GM18873 (cell line): ENCODE data around the gene ANKRD44.
"Not testable (repeated sequence)": the region's sequence is repeated elsewhere in the genome, so short reads cannot be mapped to it uniquely, and the experiment has no call there.

Experiments used
- ATAC-seq: cut with Tn5 transposase; IDR thresholded peaks from one replicate; pipeline ENCODE4 v1.9.1; 2021; ENCODE audit warnings: mild to moderate bottlenecking, moderate library complexity, moderate number of reproducible peaks; ENCODE audit not compliant: unreplicated experiment, low FRiP score

ANKRD44 gene

GRCh38 chr2:197294260-197294659 lies 16.3 kb downstream of the ANKRD44 start:
- peak; percentile 17 for ATAC-seq

GRCh38 chr2:197293252-197294007 lies 17.1 kb downstream of the ANKRD44 start:
- peak; percentile 36 for ATAC-seq

- ATAC-seq, result no peak
Measured at GRCh38 chr2:197292619-197293018, 18.0 kb downstream of the ANKRD44 start.

- ATAC-seq, result not testable (repeated sequence)
Measured at GRCh38 chr2:197287596-197287932, 23.0 kb downstream of the ANKRD44 start.

GRCh38 chr2:197286805-197287595 lies 23.6 kb downstream of the ANKRD44 start:
- peak; percentile 92 for ATAC-seq

- no peak for ATAC-seq
Measured at GRCh38 chr2:197285361-197285760, 25.2 kb downstream of the ANKRD44 start.

- no peak for ATAC-seq
Measured at GRCh38 chr2:197284956-197285355, 25.6 kb downstream of the ANKRD44 start.

GRCh38 chr2:197281421-197281820 lies 29.2 kb downstream of the ANKRD44 start:
- ATAC-seq, result no peak

GRCh38 chr2:197280015-197280702 lies 30.4 kb downstream of the ANKRD44 start:
- no peak for ATAC-seq

- ATAC-seq, result no peak
Measured at GRCh38 chr2:197278799-197279763, 31.5 kb downstream of the ANKRD44 start.

- ATAC-seq, result no peak
Measured at GRCh38 chr2:197277794-197278193, 32.8 kb downstream of the ANKRD44 start.

GRCh38 chr2:197276156-197276555 lies 34.4 kb downstream of the ANKRD44 start:
- ATAC-seq, result no peak

GRCh38 chr2:197274937-197275336 lies 35.6 kb downstream of the ANKRD44 start:
- no peak for ATAC-seq

- no peak for ATAC-seq
Measured at GRCh38 chr2:197274349-197274748, 36.2 kb downstream of the ANKRD44 start.

- no peak for ATAC-seq
Measured at GRCh38 chr2:197273485-197273884, 37.1 kb downstream of the ANKRD44 start.

- no peak for ATAC-seq
Measured at GRCh38 chr2:197270601-197271000, 40.0 kb downstream of the ANKRD44 start.

GRCh38 chr2:197269815-197270214 lies 40.8 kb downstream of the ANKRD44 start:
- no peak for ATAC-seq

- no peak for ATAC-seq
Measured at GRCh38 chr2:197268786-197269584, 41.6 kb downstream of the ANKRD44 start.

GRCh38 chr2:197266477-197266876 lies 44.1 kb downstream of the ANKRD44 start:
- no peak for ATAC-seq
